GM20000 (cell line): ENCODE results near the gene PANX1.

Experiments used
- DNase-seq: peaks from one replicate; pipeline ENCODE4 v3.0.0; 2012; ENCODE audit warnings: low spot score
- TF ChIP-seq, protein P1 (sequence below): IDR thresholded peaks from 2 replicates; pipeline ENCODE4 v1.5.1; 2012; ENCODE audit warnings: mild to moderate bottlenecking, control low read depth; ENCODE audit errors: extremely low read depth, missing control alignments

PANX1 gene

DNA sequence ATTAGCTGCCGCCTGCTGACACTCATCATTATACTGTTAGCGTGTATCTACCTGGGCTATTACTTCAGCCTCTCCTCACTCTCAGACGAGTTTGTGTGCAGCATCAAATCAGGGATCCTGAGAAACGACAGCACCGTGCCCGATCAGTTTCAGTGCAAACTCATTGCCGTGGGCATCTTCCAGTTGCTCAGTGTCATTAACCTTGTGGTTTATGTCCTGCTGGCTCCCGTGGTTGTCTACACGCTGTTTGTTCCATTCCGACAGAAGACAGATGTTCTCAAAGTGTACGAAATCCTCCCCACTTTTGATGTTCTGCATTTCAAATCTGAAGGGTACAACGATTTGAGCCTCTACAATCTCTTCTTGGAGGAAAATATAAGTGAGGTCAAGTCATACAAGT is 51.1 kb downstream of the PANX1 start:
- no peak for DNase-seq
- TF ChIP-seq, protein P1, sequence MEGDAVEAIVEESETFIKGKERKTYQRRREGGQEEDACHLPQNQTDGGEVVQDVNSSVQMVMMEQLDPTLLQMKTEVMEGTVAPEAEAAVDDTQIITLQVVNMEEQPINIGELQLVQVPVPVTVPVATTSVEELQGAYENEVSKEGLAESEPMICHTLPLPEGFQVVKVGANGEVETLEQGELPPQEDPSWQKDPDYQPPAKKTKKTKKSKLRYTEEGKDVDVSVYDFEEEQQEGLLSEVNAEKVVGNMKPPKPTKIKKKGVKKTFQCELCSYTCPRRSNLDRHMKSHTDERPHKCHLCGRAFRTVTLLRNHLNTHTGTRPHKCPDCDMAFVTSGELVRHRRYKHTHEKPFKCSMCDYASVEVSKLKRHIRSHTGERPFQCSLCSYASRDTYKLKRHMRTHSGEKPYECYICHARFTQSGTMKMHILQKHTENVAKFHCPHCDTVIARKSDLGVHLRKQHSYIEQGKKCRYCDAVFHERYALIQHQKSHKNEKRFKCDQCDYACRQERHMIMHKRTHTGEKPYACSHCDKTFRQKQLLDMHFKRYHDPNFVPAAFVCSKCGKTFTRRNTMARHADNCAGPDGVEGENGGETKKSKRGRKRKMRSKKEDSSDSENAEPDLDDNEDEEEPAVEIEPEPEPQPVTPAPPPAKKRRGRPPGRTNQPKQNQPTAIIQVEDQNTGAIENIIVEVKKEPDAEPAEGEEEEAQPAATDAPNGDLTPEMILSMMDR: no peak

DNA sequence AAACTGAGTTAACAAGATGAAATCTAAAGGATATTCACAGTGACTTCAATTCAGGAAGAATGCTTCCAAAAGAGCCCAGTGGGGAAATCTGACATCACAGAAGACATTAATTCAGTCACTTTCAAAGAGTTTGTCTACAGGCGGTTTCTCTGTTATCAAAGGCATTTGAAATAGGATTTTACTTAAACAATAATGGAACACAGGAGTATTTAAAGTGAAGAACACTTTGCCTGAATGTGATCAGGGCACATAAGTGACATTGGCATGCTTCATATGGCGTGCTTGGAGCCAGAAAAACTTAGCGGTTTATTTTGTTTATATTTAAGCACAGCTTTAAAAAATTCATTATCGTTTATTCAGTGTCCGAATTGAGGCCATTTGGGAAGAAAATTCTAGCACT is 52.9 kb downstream of the PANX1 start:
- TF ChIP-seq, protein P1: no peak

DNA sequence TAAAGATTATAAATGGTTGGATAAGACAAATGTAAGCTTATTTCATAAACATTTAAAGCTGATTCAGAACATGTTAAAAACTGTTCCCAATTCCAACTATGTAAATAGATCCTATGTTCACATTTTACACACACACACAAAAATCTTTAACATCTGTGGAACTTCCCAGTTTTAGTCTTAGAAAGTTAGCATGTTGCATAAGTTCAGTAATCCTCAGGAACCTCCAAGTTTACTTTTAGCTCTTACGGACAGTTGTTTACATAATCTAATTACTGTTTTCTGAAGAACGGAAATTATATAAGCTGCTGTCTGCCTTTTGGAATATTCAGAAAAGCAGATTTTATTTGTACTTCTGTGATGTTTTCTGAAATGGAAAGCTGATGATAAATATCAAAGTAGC is 53.3 kb downstream of the PANX1 start:
- no peak for DNase-seq
- TF ChIP-seq, protein P1: no peak

More for the DNA sequence above, 52.9 kb downstream of the PANX1 start:
- no peak for DNase-seq

DNA sequence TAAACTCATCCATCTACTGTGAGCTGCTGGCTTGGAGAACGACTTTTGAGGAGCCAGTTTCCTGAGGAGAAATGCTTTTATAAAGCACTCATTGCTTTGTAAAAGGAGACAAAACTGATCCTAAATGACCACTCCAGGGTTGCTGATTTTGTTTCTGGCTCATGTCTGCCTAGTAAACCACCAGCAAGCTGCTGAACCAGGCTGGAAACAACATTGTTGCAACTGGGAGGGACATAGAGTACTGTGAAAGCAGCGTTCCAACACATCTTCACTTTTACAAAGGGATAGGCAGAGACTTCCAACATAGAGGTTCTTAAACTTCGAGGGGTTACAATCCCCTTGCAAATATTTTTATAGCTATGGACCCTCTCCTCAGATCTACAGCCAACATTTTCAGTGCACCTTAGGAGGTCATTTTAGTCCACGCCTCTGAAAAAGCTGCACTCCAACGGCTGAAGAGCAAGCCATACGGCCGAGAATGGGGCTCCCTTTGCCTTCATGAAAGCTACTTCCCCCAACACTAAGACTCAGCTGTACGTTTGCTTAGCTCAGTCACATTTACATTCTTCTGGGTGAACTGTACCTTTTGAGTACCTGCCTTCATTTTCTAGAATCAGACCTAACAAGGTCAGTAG is 54.7 kb downstream of the PANX1 start:
- DNase-seq: no peak
- TF ChIP-seq, protein P1: no peak

DNA sequence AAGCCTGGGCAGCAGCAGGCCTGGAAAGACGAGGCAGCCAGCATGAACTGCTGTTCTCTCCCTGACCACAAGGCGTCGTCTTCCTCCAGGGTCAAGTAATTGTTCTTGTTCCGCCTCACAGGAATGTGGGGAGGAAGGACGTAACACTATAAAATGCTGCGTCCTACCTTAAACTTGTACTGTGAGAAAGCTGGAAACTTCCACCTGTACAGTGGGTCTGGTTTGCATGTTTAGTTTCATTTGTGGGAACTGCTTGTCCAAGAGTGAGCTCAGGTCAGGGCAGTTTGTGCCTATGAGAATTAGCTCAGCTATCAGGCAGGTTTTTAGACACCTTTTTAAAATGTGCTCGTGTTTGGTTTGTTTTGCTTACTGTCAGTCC is 55.2 kb downstream of the PANX1 start:
- TF ChIP-seq, protein P1: peak; percentile 46
- peak; percentile 39 for DNase-seq

DNA sequence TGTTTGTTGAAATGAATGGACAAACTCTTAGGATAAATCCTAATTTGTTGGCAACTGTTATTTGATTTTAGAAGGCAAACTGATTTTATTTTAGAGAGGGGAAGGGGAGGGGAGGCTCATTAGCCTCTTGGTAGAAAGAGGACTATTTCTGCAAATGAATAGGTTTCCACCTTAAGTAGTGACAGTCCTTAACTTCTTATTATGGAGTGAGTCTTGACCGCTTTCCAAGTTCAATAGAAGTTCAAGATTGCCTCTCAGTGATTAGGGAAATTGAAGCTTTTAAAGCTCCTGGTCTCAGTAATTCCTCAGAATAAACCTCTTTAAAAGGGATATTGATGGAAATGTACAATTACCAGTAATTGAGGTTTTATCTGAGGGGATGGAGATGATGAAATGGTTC is 55.7 kb downstream of the PANX1 start:
- TF ChIP-seq, protein P1: no peak
- no peak for DNase-seq

DNA sequence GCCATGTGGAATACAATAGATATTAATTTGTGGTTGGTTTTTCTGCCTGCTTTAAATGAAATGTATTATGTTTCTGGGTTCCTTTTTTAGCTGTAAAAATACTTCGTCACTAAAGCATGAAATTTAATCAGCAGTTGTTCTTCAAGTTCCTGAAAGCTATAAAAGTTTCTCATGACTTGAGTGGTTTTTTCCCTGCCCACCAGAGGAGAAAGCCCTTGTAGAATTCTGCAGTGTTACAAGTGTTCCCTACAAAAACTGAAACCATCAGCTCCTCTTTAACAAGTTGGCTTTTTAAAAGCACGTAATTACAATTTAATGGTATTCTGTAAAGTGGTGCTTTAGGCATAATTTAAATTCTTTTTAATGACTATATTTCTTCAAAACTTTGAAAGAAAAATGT is 56.2 kb downstream of the PANX1 start:
- no peak for DNase-seq
- TF ChIP-seq, protein P1: no peak
